Neural progenitor cell (in vitro differentiated cells): Measurements from ENCODE around the gene TP73. TPM values are rescaled to one million over a fixed set of nuclear protein-coding genes. Genes with fewer than 3 reads are reported as not detected.

ENCODE experiments used
- DNase-seq: peaks from one replicate; pipeline ENCODE4 v3.0.0-alpha.2; 2016; ENCODE audit warnings: low spot score
- H2AFZ ChIP-seq: fragments of 200-600 bp; sonication (generic); replicated peaks from 2 replicates; pipeline ENCODE4 v1.6.1; 2016; ENCODE audit warnings: antibody characterized with exemption
- H3F3A ChIP-seq: fragments of 200-600 bp; sonication (generic); 2 replicates; pipeline ENCODE4 v1.6.1; 2016; ENCODE audit warnings: antibody characterized with exemption, low read depth
- H3K27ac ChIP-seq: fragments of 200-600 bp; sonication (generic); 2 replicates; pipeline ENCODE4 v1.5.1; 2016; ENCODE audit warnings: mild to moderate bottlenecking
- H3K27me3 ChIP-seq: fragments of 200-600 bp; sonication (generic); 2 replicates; pipeline ENCODE4 v1.6.1; 2016; ENCODE audit warnings: mild to moderate bottlenecking, moderate library complexity
- H3K36me3 ChIP-seq: fragments of 200-600 bp; sonication (generic); 2 replicates; pipeline ENCODE4 v1.5.1; 2016
- H3K4me1 ChIP-seq: fragments of 200-600 bp; sonication (generic); 2 replicates; pipeline ENCODE4 v1.6.1; 2016; ENCODE audit warnings: mixed run types
- H3K4me2 ChIP-seq: fragments of 200-600 bp; sonication (generic); 2 replicates; pipeline ENCODE4 v1.6.1; 2016
- H3K4me3 ChIP-seq: fragments of 200-600 bp; sonication (generic); 2 replicates; pipeline ENCODE4 v1.5.1; 2016
- H3K79me2 ChIP-seq: fragments of 200-600 bp; sonication (generic); 2 replicates; pipeline ENCODE4 v1.6.1; 2016; ENCODE audit warnings: low read depth
- H3K9ac ChIP-seq: fragments of 200-600 bp; sonication (generic); 2 replicates; pipeline ENCODE4 v1.6.1; 2016
- H3K9me3 ChIP-seq: fragments of 200-600 bp; sonication (generic); 2 replicates; pipeline ENCODE4 v1.5.1; 2016; ENCODE audit warnings: low read depth
- H4K20me1 ChIP-seq: fragments of 200-600 bp; sonication (generic); 2 replicates; pipeline ENCODE4 v1.6.1; 2016; ENCODE audit warnings: low read depth
- H3K27ac Mint-ChIP-seq: 3 replicates; pipeline ENCODE4 v1.8.0; 2021; ENCODE audit warnings: mixed read lengths
- H3K27me3 Mint-ChIP-seq: 2 replicates; pipeline ENCODE4 v1.8.0; 2022; ENCODE audit warnings: low read depth, mild to moderate bottlenecking, inconsistent platforms, moderate library complexity, mixed read lengths; ENCODE audit not compliant: insufficient read depth
- H3K36me3 Mint-ChIP-seq: 3 replicates; pipeline ENCODE4 v1.8.0; 2021; ENCODE audit warnings: mixed read lengths
- H3K4me1 Mint-ChIP-seq: 3 replicates; pipeline ENCODE4 v1.8.0; 2021; ENCODE audit warnings: mixed read lengths
- H3K4me3 Mint-ChIP-seq: 3 replicates; pipeline ENCODE4 v1.8.0; 2021; ENCODE audit warnings: mild to moderate bottlenecking, moderate library complexity, mixed read lengths
- H3K9me3 Mint-ChIP-seq: 3 replicates; pipeline ENCODE4 v1.8.0; 2020; ENCODE audit warnings: mixed read lengths
- EZH2 ChIP-seq: fragments of 200-600 bp; sonication (generic); IDR thresholded peaks from 2 replicates; pipeline ENCODE4 v1.6.1; 2017; ENCODE audit warnings: antibody characterized with exemption, mild to moderate bottlenecking, moderate library complexity
- EZH2phosphoT487 ChIP-seq: fragments of 200-600 bp; sonication (generic); IDR thresholded peaks from 2 replicates; pipeline ENCODE4 v1.6.1; 2017; ENCODE audit warnings: antibody characterized with exemption
- total RNA-seq: library from RNA; depleted of rRNA; stranded (reverse); fragments of >200 nt; gene quantifications from 2 replicates; pipeline ENCODE4 v1.2.3, GENCODE V29; 2015; ENCODE audit warnings: low replicate concordance
- TF ChIP-seq, protein P1 (sequence below): fragments of 200-600 bp; sonication (generic); IDR thresholded peaks from 2 replicates; pipeline ENCODE4 v1.5.1; 2017; ENCODE audit warnings: antibody characterized with exemption, mild to moderate bottlenecking

The TP73 gene
- total RNA-seq, 1 donor from 2014 or later, result not detected

DNA sequence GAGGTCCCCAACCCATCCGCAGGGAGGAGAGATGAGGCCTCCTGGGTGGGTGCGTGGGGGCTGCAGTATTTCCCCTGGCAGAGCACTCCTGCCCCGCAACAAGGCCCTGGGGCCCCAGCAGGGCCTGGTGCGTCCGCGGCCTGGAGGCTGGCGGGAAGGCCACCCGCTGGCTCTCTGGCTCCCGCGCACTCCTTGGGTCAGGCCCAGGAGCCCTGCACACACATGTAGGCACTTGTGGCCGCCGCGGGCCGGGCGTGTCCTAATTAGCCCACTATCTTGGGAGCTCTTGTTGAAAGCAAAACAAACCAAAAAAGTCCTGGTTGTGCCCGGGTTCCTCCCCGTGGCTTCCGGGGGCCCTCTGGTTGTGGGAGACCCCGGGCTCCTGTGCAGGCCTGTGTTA is 50.2 kb downstream of the TP73 start:
- Histone ChIP-seq H3K9me3 (no peaks in the 10 kb centered on the region), H3F3A (peaks cover under 1% of the 10 kb centered on the region), H3K79me2 (no peaks in the 10 kb centered on the region), H4K20me1 (no peaks in the 10 kb centered on the region), H3K27me3 (peaks cover under 1% of the 10 kb centered on the region), H3K27ac (peak overlapping the region; percentile 37), H3K4me3 (no peak overlapping the region), H2AFZ (no peak overlapping the region), H3K4me2 (peak overlapping the region; percentile 21), H3K9ac (no peak overlapping the region), H3K4me1 (peaks cover 33% of the 10 kb centered on the region), H3K36me3 (no peaks in the 10 kb centered on the region)
- Mint-ChIP-seq H3K27ac (no peak overlapping the region), H3K36me3 (no peaks in the 10 kb centered on the region), H3K9me3 (no peaks in the 10 kb centered on the region), H3K4me1 (peaks cover 20% of the 10 kb centered on the region), H3K27me3 (peaks cover 14% of the 10 kb centered on the region), H3K4me3 (no peak overlapping the region)
- no peak for DNase-seq
- TF ChIP-seq, protein P1, sequence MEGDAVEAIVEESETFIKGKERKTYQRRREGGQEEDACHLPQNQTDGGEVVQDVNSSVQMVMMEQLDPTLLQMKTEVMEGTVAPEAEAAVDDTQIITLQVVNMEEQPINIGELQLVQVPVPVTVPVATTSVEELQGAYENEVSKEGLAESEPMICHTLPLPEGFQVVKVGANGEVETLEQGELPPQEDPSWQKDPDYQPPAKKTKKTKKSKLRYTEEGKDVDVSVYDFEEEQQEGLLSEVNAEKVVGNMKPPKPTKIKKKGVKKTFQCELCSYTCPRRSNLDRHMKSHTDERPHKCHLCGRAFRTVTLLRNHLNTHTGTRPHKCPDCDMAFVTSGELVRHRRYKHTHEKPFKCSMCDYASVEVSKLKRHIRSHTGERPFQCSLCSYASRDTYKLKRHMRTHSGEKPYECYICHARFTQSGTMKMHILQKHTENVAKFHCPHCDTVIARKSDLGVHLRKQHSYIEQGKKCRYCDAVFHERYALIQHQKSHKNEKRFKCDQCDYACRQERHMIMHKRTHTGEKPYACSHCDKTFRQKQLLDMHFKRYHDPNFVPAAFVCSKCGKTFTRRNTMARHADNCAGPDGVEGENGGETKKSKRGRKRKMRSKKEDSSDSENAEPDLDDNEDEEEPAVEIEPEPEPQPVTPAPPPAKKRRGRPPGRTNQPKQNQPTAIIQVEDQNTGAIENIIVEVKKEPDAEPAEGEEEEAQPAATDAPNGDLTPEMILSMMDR, result no peak
- TF ChIP-seq EZH2phosphoT487 (no peak), EZH2 (no peak)

DNA sequence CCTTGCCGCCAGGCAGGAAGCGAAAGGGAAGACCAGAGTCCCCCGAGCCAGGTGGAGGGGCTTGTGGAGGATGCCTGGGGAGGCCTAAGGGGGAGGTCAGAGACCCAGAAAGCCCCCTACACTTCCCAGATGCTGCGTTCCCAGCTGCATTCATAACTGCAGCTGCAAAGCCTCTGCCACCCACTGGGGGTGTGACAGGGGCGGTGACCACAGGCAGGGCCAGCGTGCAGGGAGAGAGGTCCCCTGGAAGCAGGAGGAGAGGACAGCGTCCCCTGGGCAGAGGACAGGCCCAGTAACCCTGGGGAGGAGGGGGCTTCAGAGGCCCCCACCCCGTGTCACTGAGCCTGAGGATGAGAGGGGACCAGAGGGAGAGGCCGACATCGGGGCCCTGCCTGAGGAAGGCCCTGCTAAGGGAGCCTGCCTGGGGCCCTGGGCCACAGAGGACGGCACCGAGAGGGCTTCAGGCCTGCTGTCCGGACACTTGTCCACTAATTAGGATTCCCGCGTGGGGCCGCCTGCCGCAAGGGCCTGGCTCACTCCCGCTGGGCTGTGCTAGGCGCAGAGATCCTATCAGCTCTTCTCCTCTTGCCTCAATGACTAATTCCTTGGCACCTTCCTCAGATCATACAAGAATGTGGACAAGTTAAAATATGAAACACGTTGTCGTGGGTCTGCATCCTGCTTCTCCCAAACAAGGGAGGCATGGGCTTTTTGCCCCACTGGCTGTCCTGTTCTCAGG is 50.8 kb downstream of the TP73 start:
- Histone ChIP-seq H3K36me3 (no peaks in the 10 kb centered on the region), H3K9me3 (no peaks in the 10 kb centered on the region), H3K9ac (no peak overlapping the region), H3K4me2 (peak overlapping the region; percentile 21), H3K4me3 (no peak overlapping the region), H3F3A (peaks cover 5% of the 10 kb centered on the region), H3K27ac (peak overlapping the region; percentile 37), H2AFZ (no peak overlapping the region), H3K4me1 (peaks cover 39% of the 10 kb centered on the region), H4K20me1 (peaks cover 2% of the 10 kb centered on the region), H3K79me2 (no peaks in the 10 kb centered on the region), H3K27me3 (peaks cover 6% of the 10 kb centered on the region)
- peak; percentile 62 for DNase-seq
- peaks cover 14% of the 10 kb centered on the region for H3K27me3 Mint-ChIP-seq
- H3K9me3 Mint-ChIP-seq, result no peaks in the 10 kb centered on the region
- peak overlapping the region; percentile 60 for H3K27ac Mint-ChIP-seq
- H3K4me3 Mint-ChIP-seq, result no peak overlapping the region
- peaks cover 24% of the 10 kb centered on the region for H3K4me1 Mint-ChIP-seq
- TF ChIP-seq, protein P1, result peak; percentile 34
- no peak for TF ChIP-seq EZH2
- H3K36me3 Mint-ChIP-seq, result no peaks in the 10 kb centered on the region

DNA sequence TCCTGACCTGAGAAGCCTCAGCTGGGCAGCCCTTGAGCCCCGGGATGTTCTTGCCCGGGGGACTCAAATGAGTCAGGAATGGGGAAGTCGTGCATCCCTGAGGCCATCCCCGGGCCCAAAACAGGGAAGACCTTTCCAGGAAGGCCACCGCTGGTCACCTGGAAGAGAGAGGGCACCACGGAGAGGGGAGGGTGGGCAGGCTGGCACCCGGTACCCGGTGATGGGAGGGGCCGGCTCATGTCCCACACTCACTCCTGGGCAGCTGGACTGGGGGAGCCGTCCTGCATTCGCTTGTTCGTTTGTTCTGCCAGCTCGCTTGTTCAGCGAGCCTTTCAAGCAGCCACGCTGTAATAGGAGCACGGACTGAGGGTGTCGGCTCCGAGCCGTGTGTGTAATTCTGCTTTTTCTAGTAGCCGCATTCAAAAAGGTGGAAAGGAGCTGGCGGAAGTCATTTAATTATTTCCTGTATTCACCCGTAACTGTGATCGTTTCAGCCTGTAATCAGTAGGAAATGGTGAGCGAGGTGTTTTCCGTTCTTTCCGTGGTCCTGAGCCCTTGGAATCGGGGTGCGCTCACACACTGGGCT is 51.6 kb downstream of the TP73 start:
- Histone ChIP-seq H3K9ac (no peak overlapping the region), H3K27ac (no peak overlapping the region), H3K4me2 (no peak overlapping the region), H3K27me3 (peaks cover 14% of the 10 kb centered on the region), H3K36me3 (no peaks in the 10 kb centered on the region), H3K79me2 (no peaks in the 10 kb centered on the region), H2AFZ (no peak overlapping the region), H4K20me1 (peaks cover 8% of the 10 kb centered on the region), H3K4me3 (no peak overlapping the region), H3K9me3 (no peaks in the 10 kb centered on the region), H3K4me1 (peaks cover 46% of the 10 kb centered on the region), H3F3A (peaks cover 5% of the 10 kb centered on the region)
- H3K4me3 Mint-ChIP-seq, result no peak overlapping the region
- DNase-seq, result no peak
- H3K36me3 Mint-ChIP-seq, result no peaks in the 10 kb centered on the region
- H3K4me1 Mint-ChIP-seq, result peaks cover 24% of the 10 kb centered on the region
- TF ChIP-seq EZH2 (no peak), EZH2phosphoT487 (no peak)
- TF ChIP-seq, protein P1, result no peak
- no peaks in the 10 kb centered on the region for H3K9me3 Mint-ChIP-seq
- H3K27ac Mint-ChIP-seq, result peak overlapping the region; percentile 60
- peaks cover 15% of the 10 kb centered on the region for H3K27me3 Mint-ChIP-seq
